A549 (cell line): Measurements from ENCODE around the gene RDH5. TPM values are rescaled to one million over a fixed set of nuclear protein-coding genes. Genes with fewer than 3 reads are reported as not detected.

Source experiments
- ATAC-seq, 2 experiments: fragments of 200-7000 bp in 1 of 2; fragments of >200 bp in 1 of 2; cut with Nextera tagmentation in 1 of 2; cut with Tn5 transposase in 1 of 2; 3 replicates each; pipeline versions ENCODE4 v1.8.0 to v1.9.1; 2018 to 2020; ENCODE audit warnings: mild to moderate bottlenecking in 1 of 2, moderate library complexity in 1 of 2
- CTCF ChIA-PET: fragments of 300-600 bp; sonication (Branson Sonifier 250); formaldehyde crosslinking; extraction: SDS; loops from one replicate; lab custom pipeline; 2021; ENCODE audit warnings: antibody characterized with exemption, inconsistent platforms; lab: Yijun Ruan, JAX
- POLR2A ChIA-PET: fragments of 350-600 bp; formaldehyde crosslinking; extraction: SDS; loops from one replicate; lab custom pipeline; 2021; ENCODE audit warnings: antibody characterized with exemption, inconsistent platforms; lab: Yijun Ruan, JAX
- DNase-seq, 2 experiments: peaks; one replicate each; pipeline versions ENCODE4 v3.0.0 to v3.0.0-alpha.2; 2011 to 2016; ENCODE audit warnings: low read depth in 1 of 2, low spot score in 1 of 2
- FAIRE-seq: peaks from 2 replicates; lab custom pipeline; 2011; peaks lifted over from hg19 to GRCh38; lab: Jason Lieb, UNC
- H3K27ac ChIP-seq, 2 experiments: fragments of >200 bp; sonication (Bioruptor Twin); formaldehyde crosslinking; 3 replicates each; pipeline ENCODE4 v1.5.1; 2016 to 2017
- H3K4me1 ChIP-seq: fragments of >200 bp; sonication (Bioruptor Twin); formaldehyde crosslinking; 3 replicates; pipeline ENCODE4 v1.6.1; 2016
- H3K4me2 ChIP-seq: fragments of >200 bp; sonication (Bioruptor Twin); formaldehyde crosslinking; 3 replicates; pipeline ENCODE4 v1.6.1; 2016
- H3K4me3 ChIP-seq: fragments of >200 bp; sonication (Bioruptor Twin); formaldehyde crosslinking; 3 replicates; pipeline ENCODE4 v1.5.1; 2016
- H3K9me3 ChIP-seq: fragments of >200 bp; sonication (Bioruptor Twin); formaldehyde crosslinking; 3 replicates; pipeline ENCODE4 v1.6.1; 2016
- ATOH8 ChIP-seq: fragments of 250-450 bp; sonication (Bioruptor Pico); IDR thresholded peaks from 2 replicates; pipeline ENCODE4 v1.5.0; 2020; ENCODE audit warnings: low read depth, mild to moderate bottlenecking, moderate library complexity
- BHLHE40 ChIP-seq: IDR thresholded peaks from 2 replicates; pipeline ENCODE4 v1.6.1; 2012; ENCODE audit warnings: low read depth, low read length, inconsistent platforms
- CBX2 ChIP-seq: fragments of 200-600 bp; sonication (generic); IDR thresholded peaks from 2 replicates; pipeline ENCODE4 v1.6.1; 2016; ENCODE audit warnings: low read depth, mild to moderate bottlenecking, borderline replicate concordance
- CBX8 ChIP-seq: fragments of 200-600 bp; sonication (generic); IDR thresholded peaks from 2 replicates; pipeline ENCODE4 v1.6.1; 2016
- CHD4 ChIP-seq: fragments of 200-600 bp; sonication (generic); IDR thresholded peaks from 2 replicates; pipeline ENCODE4 v1.6.1; 2016; ENCODE audit warnings: antibody characterized with exemption, mild to moderate bottlenecking, borderline replicate concordance
- EHMT2 ChIP-seq: fragments of 200-600 bp; sonication (generic); IDR thresholded peaks from 2 replicates; pipeline ENCODE4 v1.6.1; 2016; ENCODE audit warnings: antibody characterized with exemption, low read depth, mild to moderate bottlenecking, moderate library complexity
- ELK1 ChIP-seq: fragments of 150-350 bp; IDR thresholded peaks from 2 replicates; pipeline ENCODE4 v1.6.1; 2014; ENCODE audit warnings: low read depth, mild to moderate bottlenecking, low read length
- ESRRA ChIP-seq: fragments of 150-350 bp; IDR thresholded peaks from 2 replicates; pipeline ENCODE4 v1.6.1; 2014; ENCODE audit warnings: mild to moderate bottlenecking, low read length, borderline replicate concordance
- FOSL2 ChIP-seq, 2 experiments: fragments of 450-650 bp in 1 of 2; fragments of >200 bp in 1 of 2; sonication (Bioruptor Twin) in 1 of 2; formaldehyde crosslinking; IDR thresholded peaks; 2 replicates each; pipeline versions ENCODE4 v1.5.0 to v1.6.1; 2016 to 2020; ENCODE audit warnings: mild to moderate bottlenecking in 1 of 2, moderate library complexity in 1 of 2
- HDAC2 ChIP-seq: fragments of 200-600 bp; sonication (generic); IDR thresholded peaks from 2 replicates; pipeline ENCODE4 v1.6.1; 2016
- HES2 ChIP-seq: fragments of >200 bp; sonication (Bioruptor Twin); formaldehyde crosslinking; IDR thresholded peaks from 2 replicates; pipeline ENCODE4 v1.6.1; 2016
- HOXA7 ChIP-seq: fragments of 250-450 bp; sonication (Bioruptor Pico); IDR thresholded peaks from 2 replicates; pipeline ENCODE4 v1.5.0; 2020; ENCODE audit warnings: mild to moderate bottlenecking, moderate library complexity
- HOXB13 ChIP-seq: fragments of 250-450 bp; sonication (Bioruptor Pico); IDR thresholded peaks from 2 replicates; pipeline ENCODE4 v1.5.0; 2020; ENCODE audit warnings: low read depth, mild to moderate bottlenecking, moderate library complexity
- HOXB5 ChIP-seq: fragments of 250-450 bp; sonication (Bioruptor Pico); IDR thresholded peaks from 2 replicates; pipeline ENCODE4 v1.5.0; 2020; ENCODE audit warnings: mild to moderate bottlenecking, moderate library complexity
- JUN ChIP-seq, 2 experiments: fragments of >200 bp; sonication (Bioruptor Twin); formaldehyde crosslinking; IDR thresholded peaks; 2 replicates in 1 of 2; 3 replicates in 1 of 2; pipeline ENCODE4 v1.6.1; 2016 to 2017
- JUNB ChIP-seq: fragments of >200 bp; sonication (Bioruptor Twin); formaldehyde crosslinking; IDR thresholded peaks from 2 replicates; pipeline ENCODE4 v1.6.1; 2016
- KDM5A ChIP-seq: fragments of 200-600 bp; sonication (generic); IDR thresholded peaks from 2 replicates; pipeline ENCODE4 v1.6.1; 2016; ENCODE audit warnings: antibody characterized with exemption, mild to moderate bottlenecking
- MAFK ChIP-seq: fragments of 450-650 bp; IDR thresholded peaks from 2 replicates; pipeline ENCODE4 v1.6.1; 2014; ENCODE audit not compliant: partially characterized antibody
- MAZ ChIP-seq: fragments of 150-350 bp; IDR thresholded peaks from 2 replicates; pipeline ENCODE4 v1.6.1; 2014; ENCODE audit warnings: antibody characterized with exemption, low read depth, low read length, borderline replicate concordance
- MYC ChIP-seq: IDR thresholded peaks from 2 replicates; pipeline ENCODE4 v1.6.1; 2012; ENCODE audit warnings: mild to moderate bottlenecking, inconsistent platforms, low read length, improper control_type of control experiment, borderline replicate concordance
- NPAS2 ChIP-seq: fragments of 250-450 bp; sonication (Bioruptor Pico); IDR thresholded peaks from 2 replicates; pipeline ENCODE4 v1.8.0; 2022; ENCODE audit warnings: mild to moderate bottlenecking, moderate library complexity, borderline replicate concordance
- PHF8 ChIP-seq: fragments of 200-600 bp; sonication (generic); IDR thresholded peaks from 2 replicates; pipeline ENCODE4 v1.6.1; 2016; ENCODE audit warnings: low read depth, mild to moderate bottlenecking, antibody characterized with exemption, moderate library complexity, borderline replicate concordance
- POLR2A ChIP-seq: IDR thresholded peaks from 2 replicates; pipeline ENCODE4 v1.6.1; 2012; ENCODE audit warnings: mild to moderate bottlenecking, low read length
- POLR2AphosphoS2 ChIP-seq: conservative IDR thresholded peaks from 2 replicates; pipeline ENCODE4 v1.6.1; 2012; ENCODE audit warnings: low read length, improper control_type of control experiment, inconsistent platforms
- RCOR1 ChIP-seq: fragments of 150-350 bp; IDR thresholded peaks from 2 replicates; pipeline ENCODE4 v1.6.1; 2014; ENCODE audit warnings: antibody characterized with exemption, low read length, low read depth
- SMC3 ChIP-seq: fragments of >200 bp; sonication (Bioruptor Twin); formaldehyde crosslinking; IDR thresholded peaks from 3 replicates; pipeline ENCODE4 v1.6.1; 2018; ENCODE audit warnings: inconsistent platforms
- TP53 ChIP-seq: fragments of 250-450 bp; sonication (Bioruptor Pico); IDR thresholded peaks from 2 replicates; pipeline ENCODE4 v1.5.0; 2021; ENCODE audit warnings: mild to moderate bottlenecking, moderate library complexity
- ZC3H11A ChIP-seq: fragments of 450-650 bp; IDR thresholded peaks from 2 replicates; pipeline ENCODE4 v1.6.1; 2014; ENCODE audit warnings: antibody characterized with exemption, mild to moderate bottlenecking
- ZNF302 ChIP-seq: fragments of 250-450 bp; sonication (Bioruptor Pico); IDR thresholded peaks from 2 replicates; pipeline ENCODE4 v1.9.0; 2021; ENCODE audit warnings: inconsistent platforms, mild to moderate bottlenecking, moderate library complexity
- WGBS: methylation state at CpG from one replicate; pipeline ENCODE4 v1.1.6; 2017; ENCODE audit errors: missing lambda C conversion rate; 5-methylcytosine and 5-hydroxymethylcytosine counted together
- polyA plus RNA-seq, 4 experiments: library from polyadenylated mRNA; depleted of rRNA in 3 of 4; stranded (reverse); fragments of >200 nt; fragmentation: RNase III in 1 of 4; extraction: RNeasy Plus Mini Kit Qiagen cat#74134 plus additional on column Dnase treatment in 1 of 4; gene quantifications; 2 replicates in 3 of 4; 3 replicates in 1 of 4; pipeline ENCODE4 v1.2.3, GENCODE V29; 2011 to 2017
- TF ChIP-seq, protein P1 (sequence below): fragments of >200 bp; sonication (Bioruptor Twin); formaldehyde crosslinking; IDR thresholded peaks from 3 replicates; pipeline ENCODE4 v1.6.1; 2016
- TF ChIP-seq, protein P2 (sequence below): fragments of 200-600 bp; sonication (generic); IDR thresholded peaks from 2 replicates; pipeline ENCODE4 v1.6.1; 2016; ENCODE audit warnings: antibody characterized with exemption, mild to moderate bottlenecking, moderate library complexity

RDH5 gene
- polyA plus RNA-seq, 2 of the 4 experiments (the other 2 are of a cell fraction), result 4.1 to 9.1 TPM

- Histone ChIP-seq H3K4me1 (peaks cover 16% of the 10 kb centered on the region), H3K9me3 (no peaks in the 10 kb centered on the region), H3K27ac (no peak overlapping the region), H3K4me2 (no peak overlapping the region), H3K4me3 (no peak overlapping the region)
- DNase-seq (no peak), ATAC-seq (no peak), FAIRE-seq (no peak)
- CTCF ChIA-PET, result interaction anchor here (0.8 to 11.7 kb wide), 8 partner anchors 15 to 295 kb away, joined by 3 to 139 read pairs (median 3); partner anchors contain the start of genes BLOC1S1, DGKA and RDH5
- TF ChIP-seq EHMT2 (no peak), HES2 (no peak), HOXB13 (no peak), SMC3 (no peak), HOXA7 (no peak), ESRRA (no peak), CBX8 (no peak), NPAS2 (CRISPR knock-in tag) (no peak), CBX2 (no peak), MAFK (no peak), CHD4 (no peak), MAZ (no peak), JUN (IDR thresholded peaks at IDR 0.05) (no peak), ZC3H11A (no peak), POLR2A (no peak), ATOH8 (CRISPR knock-in tag) (no peak)
- TF ChIP-seq, protein P1, sequence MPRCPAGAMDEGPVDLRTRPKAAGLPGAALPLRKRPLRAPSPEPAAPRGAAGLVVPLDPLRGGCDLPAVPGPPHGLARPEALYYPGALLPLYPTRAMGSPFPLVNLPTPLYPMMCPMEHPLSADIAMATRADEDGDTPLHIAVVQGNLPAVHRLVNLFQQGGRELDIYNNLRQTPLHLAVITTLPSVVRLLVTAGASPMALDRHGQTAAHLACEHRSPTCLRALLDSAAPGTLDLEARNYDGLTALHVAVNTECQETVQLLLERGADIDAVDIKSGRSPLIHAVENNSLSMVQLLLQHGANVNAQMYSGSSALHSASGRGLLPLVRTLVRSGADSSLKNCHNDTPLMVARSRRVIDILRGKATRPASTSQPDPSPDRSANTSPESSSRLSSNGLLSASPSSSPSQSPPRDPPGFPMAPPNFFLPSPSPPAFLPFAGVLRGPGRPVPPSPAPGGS, result no peak
- POLR2A ChIA-PET, result no interaction called here
- WGBS, result 78% methylated on average over 3 of the region's 3 CpGs
These were observed 14.4 kb downstream of the RDH5 start for GRCh38 chr12:55734595-55734994.

DNA sequence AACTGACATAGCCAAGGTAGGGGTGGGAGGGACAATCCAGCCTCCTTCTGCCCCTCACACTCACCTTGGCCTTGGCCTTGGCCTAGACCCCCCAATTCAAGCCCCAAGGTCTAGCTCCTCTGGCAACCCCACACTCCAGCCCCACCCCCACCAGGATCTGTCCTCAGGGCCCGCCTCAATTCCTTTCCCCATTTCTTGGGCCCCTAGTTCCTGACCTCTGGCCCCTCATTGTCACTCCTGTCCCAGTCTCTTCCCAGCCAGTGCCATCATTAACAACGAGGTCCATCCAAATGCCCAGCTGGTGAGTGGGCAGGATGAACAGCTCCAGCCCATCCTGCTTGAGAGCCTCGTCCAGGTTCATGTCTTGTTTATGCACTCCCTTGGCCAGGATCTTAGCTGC lies 15.9 kb downstream of the RDH5 start:
- no peak overlapping the region for H3K4me3 ChIP-seq
- H3K27ac ChIP-seq, result no peak overlapping the region
- no peak for DNase-seq
- peaks cover 7% of the 10 kb centered on the region; the same call in 2 of the 3 replicates for H3K4me1 ChIP-seq
- TF ChIP-seq KDM5A (no peak), ESRRA (no peak), HDAC2 (no peak), NPAS2 (CRISPR knock-in tag) (no peak), PHF8 (no peak), ZNF302 (CRISPR knock-in tag) (no peak), BHLHE40 (no peak), ELK1 (no peak), HOXB5 (CRISPR knock-in tag) (no peak), POLR2AphosphoS2 (no peak), MAZ (no peak), FOSL2 (IDR thresholded peaks at IDR 0.05) (no peak), FOSL2 (CRISPR knock-in tag; IDR thresholded peaks at IDR 0.05) (no peak), TP53 (no peak), JUNB (no peak), MYC (no peak), RCOR1 (no peak)
- TF ChIP-seq, protein P2, sequence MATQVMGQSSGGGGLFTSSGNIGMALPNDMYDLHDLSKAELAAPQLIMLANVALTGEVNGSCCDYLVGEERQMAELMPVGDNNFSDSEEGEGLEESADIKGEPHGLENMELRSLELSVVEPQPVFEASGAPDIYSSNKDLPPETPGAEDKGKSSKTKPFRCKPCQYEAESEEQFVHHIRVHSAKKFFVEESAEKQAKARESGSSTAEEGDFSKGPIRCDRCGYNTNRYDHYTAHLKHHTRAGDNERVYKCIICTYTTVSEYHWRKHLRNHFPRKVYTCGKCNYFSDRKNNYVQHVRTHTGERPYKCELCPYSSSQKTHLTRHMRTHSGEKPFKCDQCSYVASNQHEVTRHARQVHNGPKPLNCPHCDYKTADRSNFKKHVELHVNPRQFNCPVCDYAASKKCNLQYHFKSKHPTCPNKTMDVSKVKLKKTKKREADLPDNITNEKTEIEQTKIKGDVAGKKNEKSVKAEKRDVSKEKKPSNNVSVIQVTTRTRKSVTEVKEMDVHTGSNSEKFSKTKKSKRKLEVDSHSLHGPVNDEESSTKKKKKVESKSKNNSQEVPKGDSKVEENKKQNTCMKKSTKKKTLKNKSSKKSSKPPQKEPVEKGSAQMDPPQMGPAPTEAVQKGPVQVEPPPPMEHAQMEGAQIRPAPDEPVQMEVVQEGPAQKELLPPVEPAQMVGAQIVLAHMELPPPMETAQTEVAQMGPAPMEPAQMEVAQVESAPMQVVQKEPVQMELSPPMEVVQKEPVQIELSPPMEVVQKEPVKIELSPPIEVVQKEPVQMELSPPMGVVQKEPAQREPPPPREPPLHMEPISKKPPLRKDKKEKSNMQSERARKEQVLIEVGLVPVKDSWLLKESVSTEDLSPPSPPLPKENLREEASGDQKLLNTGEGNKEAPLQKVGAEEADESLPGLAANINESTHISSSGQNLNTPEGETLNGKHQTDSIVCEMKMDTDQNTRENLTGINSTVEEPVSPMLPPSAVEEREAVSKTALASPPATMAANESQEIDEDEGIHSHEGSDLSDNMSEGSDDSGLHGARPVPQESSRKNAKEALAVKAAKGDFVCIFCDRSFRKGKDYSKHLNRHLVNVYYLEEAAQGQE, result no peak
- CTCF ChIA-PET, result interaction anchor here (0.7 to 11.7 kb wide), 10 partner anchors 16 to 554 kb away, joined by 3 to 139 read pairs (median 14); partner anchors contain the start of genes BLOC1S1, ORMDL2, RDH5 and SARNP
- FAIRE-seq, result no peak
- 73% methylated on average over 3 of the region's 3 CpGs for WGBS
- POLR2A ChIA-PET, result no interaction called here
- H3K9me3 ChIP-seq, result no peaks in the 10 kb centered on the region
- no peak overlapping the region for H3K4me2 ChIP-seq
- ATAC-seq, result no peak
